HuH-7.5 (cell line): ENCODE results near the gene UBR2.

ENCODE experiments used
- DNase-seq: peaks from one replicate; pipeline ENCODE4 v3.0.0; 2011; ENCODE audit warnings: low spot score

The UBR2 gene

GRCh38 chr6:42563697-42564505, at the start of gene UBR2:
Gene UBR2, plus strand, starts transcription at chr6:42564029. Its CDS starts 291 bp downstream, at chr6:42564320.
- DNase-seq, result peak; percentile 64

GRCh38 chr6:42514745-42515144, 49.1 kb upstream of the UBR2 start:
- DNase-seq, result no peak

- no peak for DNase-seq
These were observed 44.0 kb upstream of the UBR2 start for GRCh38 chr6:42519779-42520178.

GRCh38 chr6:42520786-42521607, 42.8 kb upstream of the UBR2 start:
- DNase-seq, result no peak

GRCh38 chr6:42522036-42522435, 41.8 kb upstream of the UBR2 start:
- no peak for DNase-seq

DNA sequence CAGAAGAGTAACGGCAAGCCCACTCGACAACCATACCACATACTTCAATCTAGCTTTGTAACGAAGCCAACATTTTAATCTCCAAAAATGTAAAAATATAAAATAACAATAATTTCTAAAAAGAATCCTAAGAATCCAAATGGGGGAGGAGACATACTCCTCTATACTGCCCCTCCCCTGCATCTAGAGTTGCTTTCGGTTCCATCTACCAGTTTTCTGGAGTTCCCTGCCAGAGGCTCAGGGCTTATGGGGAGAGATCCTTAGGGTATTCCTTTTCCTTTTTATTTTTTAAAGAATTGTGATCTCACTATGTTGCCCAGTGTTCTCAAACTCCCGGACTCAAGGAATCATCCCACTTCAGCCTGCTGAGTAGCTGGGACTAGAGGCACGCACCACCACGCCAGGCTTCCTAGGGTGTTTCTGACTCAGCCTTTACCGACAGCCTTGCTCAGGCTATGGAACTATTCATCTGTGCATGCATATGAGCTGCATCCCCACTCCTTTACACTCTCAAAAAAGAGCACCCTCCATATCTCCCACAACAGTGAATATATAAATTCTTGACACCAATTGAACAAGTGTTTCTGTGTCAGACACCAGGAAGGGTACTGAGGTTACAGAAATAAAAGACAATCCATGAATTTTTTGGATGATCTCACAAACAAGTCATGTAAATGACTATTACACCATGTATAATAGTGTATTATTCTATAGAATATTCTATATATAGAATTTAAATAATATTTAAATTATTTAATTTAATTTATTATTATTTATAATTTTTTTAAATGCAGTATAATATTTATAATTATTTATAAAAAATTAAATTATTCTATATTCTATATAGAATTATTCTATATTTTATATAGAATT, 40.7 kb upstream of the UBR2 start:
- DNase-seq, result no peak

DNA sequence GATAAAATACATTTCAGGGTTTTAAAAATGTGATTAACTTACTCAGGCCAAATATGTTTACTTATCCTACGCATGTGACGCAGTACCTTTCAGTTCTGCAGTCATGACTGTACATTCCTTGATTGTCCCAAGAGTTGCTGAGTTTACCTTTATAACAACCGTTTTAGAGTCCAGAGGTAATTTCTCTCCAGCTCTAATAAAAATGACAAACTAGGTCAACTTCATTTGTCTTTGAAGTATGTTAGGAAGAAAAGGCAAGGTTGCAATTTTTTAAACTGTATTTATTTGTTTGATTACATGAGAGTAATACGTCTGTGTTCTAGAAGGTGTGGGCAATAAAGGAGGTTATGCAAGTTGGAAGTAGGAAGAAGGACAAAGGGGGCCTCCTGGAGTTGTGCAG, 38.6 kb upstream of the UBR2 start:
- DNase-seq, result no peak

DNA sequence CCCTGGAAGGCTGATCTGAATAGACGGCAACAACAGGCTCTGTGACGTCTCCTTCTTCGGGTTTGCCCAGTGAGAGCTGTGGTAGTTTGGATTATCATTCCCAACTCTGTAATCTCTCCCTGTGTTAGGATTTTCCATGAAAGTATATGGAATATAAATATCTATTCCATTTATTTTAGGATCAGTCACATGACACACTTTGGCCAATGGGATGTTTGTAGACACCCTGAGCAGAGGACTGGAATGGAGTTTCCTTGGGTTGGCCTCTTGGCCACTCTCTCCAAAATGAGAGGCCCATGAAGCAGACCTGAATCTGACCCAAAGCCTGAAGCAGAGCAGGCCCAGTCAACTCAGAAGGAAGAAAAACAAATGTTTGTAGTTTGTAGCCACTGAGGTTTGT, 37.2 kb upstream of the UBR2 start:
- DNase-seq, result no peak

DNA sequence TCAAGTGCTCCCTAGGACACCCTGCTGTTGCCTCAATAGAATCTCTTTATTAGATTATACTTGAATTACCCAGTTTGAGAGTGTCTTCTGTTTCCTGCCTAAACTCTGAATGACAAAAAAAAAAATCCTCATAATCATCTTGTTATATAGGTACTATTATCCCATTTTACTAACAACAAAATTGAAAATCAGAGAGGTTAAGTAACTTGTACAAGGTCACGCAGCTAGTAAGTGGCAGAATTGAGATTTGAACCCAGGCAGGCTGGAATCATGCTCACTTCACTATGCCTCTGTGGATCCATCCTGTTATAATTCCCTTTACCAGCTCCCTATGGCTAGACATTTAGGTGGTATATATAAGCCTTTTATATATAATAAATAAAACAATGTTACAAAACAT, 36.6 kb upstream of the UBR2 start:
- no peak for DNase-seq

- no peak for DNase-seq
These were observed 33.5 kb upstream of the UBR2 start for GRCh38 chr6:42530296-42530695.

- DNase-seq, result no peak
These were observed 33.1 kb upstream of the UBR2 start for GRCh38 chr6:42530751-42531150.

DNA sequence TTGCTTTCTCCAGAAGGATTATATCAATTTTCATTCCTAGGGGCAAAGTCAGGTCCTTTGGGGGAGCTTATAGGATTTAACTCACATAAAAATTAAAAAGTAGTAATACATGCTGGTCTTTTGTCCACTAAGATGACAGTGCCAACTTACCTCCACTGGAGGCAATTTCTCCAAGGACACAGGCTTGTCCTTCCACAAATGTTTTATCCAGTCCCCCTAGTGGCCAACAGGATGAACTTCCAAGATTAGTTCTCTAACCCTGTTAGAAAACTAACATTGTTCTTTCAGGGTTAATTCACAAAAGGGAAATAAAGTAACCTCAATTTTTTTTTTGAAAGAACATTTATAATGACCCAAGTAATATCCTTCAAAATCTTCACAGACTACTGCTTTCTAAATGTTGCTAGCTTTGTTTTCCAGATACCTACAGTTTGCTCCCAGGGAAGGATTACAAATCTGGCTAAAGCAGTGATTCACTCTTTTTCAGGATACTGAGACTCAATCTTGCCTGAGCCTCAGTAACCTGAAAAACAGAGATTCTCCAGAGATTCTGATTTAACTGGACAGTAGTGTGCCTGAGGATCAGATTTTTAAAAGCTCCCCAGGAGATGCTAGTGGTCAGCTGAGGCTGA, 31.7 kb upstream of the UBR2 start:
- peak; percentile 25 for DNase-seq

GRCh38 chr6:42533794-42534193, 30.0 kb upstream of the UBR2 start:
- no peak for DNase-seq

DNA sequence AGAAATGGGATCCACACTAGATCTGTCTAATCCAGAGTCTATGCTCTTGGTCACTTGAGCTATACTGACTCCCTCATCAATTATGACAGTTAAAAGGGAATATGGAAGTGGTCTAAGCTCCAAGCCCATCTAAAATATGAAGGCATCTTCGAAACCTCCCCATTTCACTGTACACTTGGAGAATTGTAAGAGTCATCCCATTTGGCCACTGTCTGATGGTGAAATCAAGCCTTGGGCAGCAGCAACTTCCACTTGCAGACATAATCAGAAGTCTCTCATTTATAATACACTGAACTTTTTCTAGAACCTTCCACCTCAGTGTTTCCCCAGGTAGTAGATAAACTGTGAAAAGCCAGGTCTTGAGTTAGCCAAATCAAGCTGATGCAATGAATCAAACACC, 26.3 kb upstream of the UBR2 start:
- DNase-seq, result no peak

GRCh38 chr6:42539135-42539534, 24.7 kb upstream of the UBR2 start:
- no peak for DNase-seq

GRCh38 chr6:42545226-42545773, 18.5 kb upstream of the UBR2 start:
- no peak for DNase-seq

- peak; percentile 73 for DNase-seq
These were observed 16.2 kb upstream of the UBR2 start for GRCh38 chr6:42547407-42548329.

GRCh38 chr6:42550277-42550676, 13.6 kb upstream of the UBR2 start:
- DNase-seq, result no peak

GRCh38 chr6:42551217-42551616, 12.6 kb upstream of the UBR2 start:
- no peak for DNase-seq

GRCh38 chr6:42552380-42552779, 11.4 kb upstream of the UBR2 start:
- no peak for DNase-seq
